ENCODE results near the gene ERMAP. TPM values are rescaled to one million over a fixed set of nuclear protein-coding genes. Genes with fewer than 3 reads are reported as not detected.

Gene ERMAP
- total and polyA plus RNA-seq, 2 of the 8 experiments (the other 6 are each of a cell fraction or from before 2014, with no cell fraction given) = 2.5 to 3.9 TPM

DNA sequence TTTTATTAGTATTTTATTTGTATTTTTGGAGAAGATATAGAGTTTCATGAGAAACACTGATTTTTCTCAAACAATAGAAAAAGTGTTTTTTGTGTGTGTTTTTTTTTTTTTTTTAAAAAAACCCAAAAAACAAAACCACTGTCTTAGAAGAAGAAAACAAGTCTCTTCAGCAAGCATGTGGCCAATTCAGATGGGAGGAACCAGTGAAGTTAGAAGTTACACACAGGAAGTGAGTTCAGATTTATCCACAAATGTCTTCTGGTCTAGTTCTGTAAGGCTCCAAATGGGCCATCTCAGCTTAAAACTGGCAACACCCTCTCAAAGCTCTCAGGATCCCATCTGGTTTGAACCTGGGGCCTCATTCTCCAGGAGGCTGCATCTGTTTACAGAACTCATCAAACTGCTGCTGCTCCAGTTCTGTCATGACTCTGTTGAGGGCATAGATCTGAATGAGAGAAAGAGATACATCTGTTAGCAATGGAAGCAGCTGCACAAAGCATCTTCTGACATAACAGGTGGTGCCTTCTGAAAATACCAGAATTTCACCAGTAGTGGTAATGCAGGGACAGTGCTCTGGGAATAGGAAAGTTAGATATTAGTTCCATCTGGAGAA is 9.8 kb upstream of the ERMAP start:
- no peak overlapping the region for H4K91ac ChIP-seq (replicated peaks; ENCODE audit: insufficient read length, low read length)
- no peaks in the 10 kb centered on the region for H3K79me1 ChIP-seq (ENCODE audit: low read depth, low read length)
- H3K27ac ChIP-seq (ENCODE audit: low read depth, low read length) = no peak overlapping the region
- FAIRE-seq (no peak), DNase-seq (ENCODE audit: low read depth in 1 of 2, low spot score in 2 of 2) (no peak)
- no peak overlapping the region for H4K5ac ChIP-seq (ENCODE audit: insufficient read length, low read depth, low read length)
- no peaks in the 10 kb centered on the region for H3K79me2 ChIP-seq (ENCODE audit: control insufficient read depth in 1 of 2, insufficient read depth in 2 of 2, low read length in 2 of 2)
- H3K4me2 ChIP-seq (ENCODE audit: insufficient read depth in 1 of 2, low read depth in 2 of 2, low read length in 2 of 2) = no peak overlapping the region
- no peak overlapping the region for H3K18ac ChIP-seq (ENCODE audit: extremely low read depth, low read length)
- no peak overlapping the region for H2BK12ac ChIP-seq (ENCODE audit: low read depth, low read length)
- H3K56ac ChIP-seq (replicated peaks; ENCODE audit: insufficient read length, low read depth, low read length) = no peak overlapping the region
- no peak overlapping the region for H2BK120ac ChIP-seq (replicated peaks; ENCODE audit: low read depth, low read length)
- H4K8ac ChIP-seq (ENCODE audit: extremely low read depth, insufficient read depth, low read length) = no peak overlapping the region
- peaks cover 0 to 12% (median 2%) of the 10 kb centered on the region in 4 experiments; a peak in 4 of 8 replicates for H3K36me3 ChIP-seq (ENCODE audit: control insufficient read depth in 2 of 4, insufficient read depth in 4 of 4, low read length in 3 of 4)
- H3K27me3 ChIP-seq (replicated peaks in 1 of 4; ENCODE audit: control insufficient read depth in 3 of 4, extremely low read depth in 1 of 4, insufficient read depth in 3 of 4, low read length in 3 of 4) = no peaks in the 10 kb centered on the region
- CTCF ChIA-PET (ENCODE audit: partially characterized antibody) = interaction anchor here (0.6 to 1.8 kb wide), 5 partner anchors 29 to 261 kb away, joined by 3 to 16 read pairs (median 3); partner anchors contain the start of gene CLDN19
- H3K23me2 ChIP-seq (ENCODE audit: low read depth, low read length) = no peaks in the 10 kb centered on the region
- no peak overlapping the region for H2BK15ac ChIP-seq (ENCODE audit: low read length)
- no peak overlapping the region for H3K23ac ChIP-seq (ENCODE audit: insufficient read length)
- no peaks in the 10 kb centered on the region for H4K20me1 ChIP-seq (replicated peaks in 1 of 2; ENCODE audit: control insufficient read depth in 1 of 2, insufficient read depth in 2 of 2, low read length in 2 of 2)
- H2BK20ac ChIP-seq (ENCODE audit: low read length) = no peak overlapping the region
- no peak overlapping the region for H3K14ac ChIP-seq (ENCODE audit: insufficient read length)
- H2AFZ ChIP-seq (ENCODE audit: low read length) = no peak overlapping the region
- H3K9me3 ChIP-seq (ENCODE audit: insufficient read depth in 2 of 2, low read depth in 1 of 2, low read length in 1 of 2) = peaks cover 9 to 11% of the 10 kb centered on the region in 2 experiments
- H3K4me1 ChIP-seq (replicated peaks in 1 of 4; ENCODE audit: control insufficient read depth in 3 of 4, insufficient read depth in 4 of 4, low read length in 3 of 4) = no peaks in the 10 kb centered on the region
- no peak overlapping the region for H3K4ac ChIP-seq (replicated peaks; ENCODE audit: insufficient read length, low read depth, low read length)
- H3K4me3 ChIP-seq (ENCODE audit: extremely low read depth in 1 of 4, insufficient read depth in 2 of 4, low read depth in 3 of 4, low read length in 4 of 4) = no peak overlapping the region
- POLR2A ChIA-PET (ENCODE audit: partially characterized antibody) = interaction anchor here (2.7 kb wide), 1 partner anchor 9 kb away, joined by 12 read pairs; the partner anchor contains the start of gene ERMAP
- H2AK5ac ChIP-seq (ENCODE audit: low read depth, low read length) = no peak overlapping the region
- no peak overlapping the region for H3K9ac ChIP-seq (replicated peaks in 1 of 4; ENCODE audit: extremely low read depth in 1 of 4, low read depth in 3 of 4, low read length in 3 of 4)
- H2BK5ac ChIP-seq (ENCODE audit: low read depth, low read length) = no peak overlapping the region

Data from H1 (cell line).